Measurements from ENCODE around the gene SPIRE2. TPM values are rescaled to one million over a fixed set of nuclear protein-coding genes. Genes with fewer than 3 reads are reported as not detected.
"Not testable (repeated sequence)": the region's sequence is repeated elsewhere in the genome, so short reads cannot be mapped to it uniquely, and the experiment has no call there.

Gene SPIRE2
- total and polyA plus RNA-seq, 2 of the 13 experiments (the other 11 are each of a cell fraction or from before 2014, with no cell fraction given): 13.3 to 37.5 TPM

DNA sequence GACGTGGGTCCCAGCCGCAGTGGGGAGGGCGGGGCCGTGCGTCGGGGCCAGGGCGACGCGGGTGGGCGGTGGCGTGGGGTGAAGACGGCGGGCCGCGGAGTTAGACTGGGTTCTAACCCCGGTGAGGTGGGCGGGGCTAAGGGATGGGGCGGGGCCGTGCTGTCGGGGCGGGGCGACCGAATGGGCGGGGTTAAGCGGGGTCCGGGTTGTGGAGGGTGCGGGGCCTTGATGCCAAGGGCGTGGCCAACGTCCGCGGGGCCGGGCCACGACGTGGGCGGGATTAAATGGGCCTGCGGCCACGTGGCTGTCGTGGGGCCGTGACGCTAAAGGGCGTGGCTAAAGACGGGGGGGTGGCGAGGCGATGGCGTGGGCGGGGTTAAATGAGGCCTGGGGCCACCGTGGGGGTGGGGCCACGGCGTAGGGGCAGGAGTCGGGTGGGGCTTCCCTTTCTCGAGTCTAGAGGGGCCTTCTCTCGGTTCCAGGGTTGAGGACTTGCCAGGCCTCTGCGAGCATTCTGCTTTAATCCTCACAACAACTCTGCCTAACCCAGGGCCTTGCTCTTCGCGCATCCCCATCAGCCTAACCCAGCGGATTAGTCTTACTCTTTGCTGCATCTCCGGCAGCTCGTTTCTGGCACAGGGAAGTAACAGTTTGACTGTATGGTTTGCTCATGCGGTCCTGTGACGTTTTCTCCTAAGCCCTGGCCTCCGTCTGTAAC is 45.9 kb downstream of the SPIRE2 start (continued):
- no peak for TF ChIP-seq FIP1L1 (IDR thresholded peaks at IDR 0.05; ENCODE audit: borderline replicate concordance, insufficient read depth, low read depth, low read length)
- TF ChIP-seq, protein P1, sequence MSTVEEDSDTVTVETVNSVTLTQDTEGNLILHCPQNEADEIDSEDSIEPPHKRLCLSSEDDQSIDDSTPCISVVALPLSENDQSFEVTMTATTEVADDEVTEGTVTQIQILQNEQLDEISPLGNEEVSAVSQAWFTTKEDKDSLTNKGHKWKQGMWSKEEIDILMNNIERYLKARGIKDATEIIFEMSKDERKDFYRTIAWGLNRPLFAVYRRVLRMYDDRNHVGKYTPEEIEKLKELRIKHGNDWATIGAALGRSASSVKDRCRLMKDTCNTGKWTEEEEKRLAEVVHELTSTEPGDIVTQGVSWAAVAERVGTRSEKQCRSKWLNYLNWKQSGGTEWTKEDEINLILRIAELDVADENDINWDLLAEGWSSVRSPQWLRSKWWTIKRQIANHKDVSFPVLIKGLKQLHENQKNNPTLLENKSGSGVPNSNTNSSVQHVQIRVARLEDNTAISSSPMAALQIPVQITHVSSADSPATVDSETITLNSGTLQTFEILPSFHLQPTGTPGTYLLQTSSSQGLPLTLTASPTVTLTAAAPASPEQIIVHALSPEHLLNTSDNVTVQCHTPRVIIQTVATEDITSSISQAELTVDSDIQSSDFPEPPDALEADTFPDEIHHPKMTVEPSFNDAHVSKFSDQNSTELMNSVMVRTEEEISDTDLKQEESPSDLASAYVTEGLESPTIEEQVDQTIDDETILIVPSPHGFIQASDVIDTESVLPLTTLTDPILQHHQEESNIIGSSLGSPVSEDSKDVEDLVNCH (CRISPR knock-in tag; IDR thresholded peaks at IDR 0.05): no peak

DNA sequence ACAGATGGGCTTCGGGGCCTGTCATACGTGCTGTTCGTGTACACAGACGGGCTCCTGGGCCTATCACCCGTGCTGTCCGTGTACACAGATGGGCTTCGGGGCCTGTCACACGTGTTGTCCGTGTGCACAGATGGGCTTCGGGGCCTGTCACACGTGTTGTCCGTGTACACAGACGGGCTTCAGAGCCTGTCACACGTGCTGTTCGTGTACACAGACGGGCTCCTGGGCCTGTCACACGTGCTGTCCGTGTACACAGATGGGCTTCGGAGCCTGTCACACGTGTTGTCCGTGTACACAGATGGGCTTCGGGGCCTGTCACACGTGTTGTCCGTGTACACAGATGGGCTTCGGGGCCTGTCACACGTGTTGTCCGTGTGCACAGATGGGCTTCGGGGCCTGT is 50.8 kb downstream of the SPIRE2 start:
- intact Hi-C loops (cut with micrococcal nuclease; ENCODE audit: unreplicated experiment): not testable (repeated sequence)

More for the DNA sequence above, 50.8 kb downstream of the SPIRE2 start:
- Histone ChIP-seq H3K79me2 (ENCODE audit: insufficient read depth, low read length) (peaks cover 79% of the 10 kb centered on the region), H3K4me1 (ENCODE audit: insufficient read depth, low read length) (peaks cover 18% of the 10 kb centered on the region), H3K36me3 (replicated peaks in 1 of 2; ENCODE audit: control insufficient read depth in 1 of 2, insufficient read depth in 2 of 2, low read length in 2 of 2) (peaks cover 32 to 61% of the 10 kb centered on the region in 2 experiments), H4K20me1 (ENCODE audit: insufficient read depth, low read length) (peaks cover 32% of the 10 kb centered on the region)
- TF ChIP-seq AGO2 (optimal IDR thresholded peaks at IDR 0.05; ENCODE audit: low read depth, low read length) (peak; percentile 54), RBFOX2 (IDR thresholded peaks at IDR 0.05; ENCODE audit: low read depth, low read length) (peak; percentile 55)
- H3K9ac ChIP-seq (ENCODE audit: insufficient read depth, low read depth, low read length); BruUV-seq (replicated peaks); ATAC-seq; in situ Hi-C loops (cut with HindIII; ENCODE audit: extremely low pct_ligation_motif_present, low pct_unique_long_range_greater_than_20kb); H3K4me2 ChIP-seq (ENCODE audit: low read depth, low read length); FAIRE-seq; H3K27ac ChIP-seq (ENCODE audit: extremely low read length, insufficient read depth, low read length); H2AFZ ChIP-seq (ENCODE audit: low read length); DNase-seq (ENCODE audit: low spot score); POLR2A ChIA-PET; CTCF ChIA-PET (ENCODE audit: low intra/inter-chr PET ratio, low total read pairs); H3K27me3 ChIP-seq (ENCODE audit: control insufficient read depth in 1 of 2, insufficient read depth in 2 of 2, low read length in 2 of 2); H3K4me3 ChIP-seq (replicated peaks in 1 of 3; ENCODE audit: insufficient read depth in 1 of 3, low read depth in 2 of 3, low read length in 3 of 3); H3K9me3 ChIP-seq (ENCODE audit: low read length): not testable (repeated sequence)
- 98% methylated on average over 24 of the region's 28 CpGs for WGBS (ENCODE audit: low lambda C conversion rate)

Measured in HepG2 (cell line).